Tibial nerve (tissue), 4 donors: ENCODE measurements around the gene RAB5B. TPM values are rescaled to one million over a fixed set of nuclear protein-coding genes. Genes with fewer than 3 reads are reported as not detected.

Experiments used
- DNase-seq, 2 donors: peaks; one replicate each; pipeline ENCODE4 v3.0.0-alpha.2; 2019; ENCODE audit warnings: low spot score in 2 of 2
- H3K27ac ChIP-seq, 4 donors: fragments of 200-600 bp; sonication (generic) in 3 of 4; one replicate each; pipeline ENCODE4 v1.5.1; 2017 to 2019; ENCODE audit warnings: mild to moderate bottlenecking in 1 of 4
- H3K27me3 ChIP-seq, 2 donors: fragments of 200-600 bp; sonication (generic) in 1 of 2; one replicate each; pipeline versions ENCODE4 v1.5.1 to v1.6.0; 2017 to 2019
- H3K36me3 ChIP-seq, 3 donors: fragments of 200-600 bp; sonication (generic); one replicate each; pipeline ENCODE4 v1.5.1; 2018 to 2019
- H3K4me1 ChIP-seq, 4 donors: fragments of 200-600 bp; sonication (generic) in 3 of 4; one replicate each; pipeline ENCODE4 v1.5.1; 2017 to 2019
- H3K4me3 ChIP-seq, 4 donors: fragments of 200-600 bp; sonication (generic) in 3 of 4; one replicate each; pipeline ENCODE4 v1.5.1; 2017 to 2019; ENCODE audit warnings: mild to moderate bottlenecking in 1 of 4, moderate library complexity in 1 of 4
- H3K9me3 ChIP-seq, 4 donors: fragments of 200-600 bp; sonication (generic) in 3 of 4; one replicate each; pipeline ENCODE4 v1.5.1; 2017 to 2019
- CTCF ChIP-seq, 5 experiments: fragments of 200-600 bp in 3 of 5; fragments of 450-650 bp in 2 of 5; sonication (generic) in 3 of 5; IDR thresholded peaks; one replicate each; pipeline ENCODE4 v1.5.1; 2016 to 2019; ENCODE audit warnings: antibody characterized with exemption in 5 of 5, mild to moderate bottlenecking in 3 of 5, moderate library complexity in 2 of 5
- EP300 ChIP-seq, 2 donors: sonication (generic); formaldehyde crosslinking; IDR thresholded peaks; one replicate each; pipeline ENCODE4 v1.6.1; 2017; ENCODE audit warnings: antibody characterized with exemption in 2 of 2, mild to moderate bottlenecking in 1 of 2
- POLR2A ChIP-seq, 2 donors: fragments of 450-650 bp; IDR thresholded peaks; one replicate each; pipeline ENCODE4 v1.6.1; 2017; ENCODE audit warnings: antibody characterized with exemption in 2 of 2, mild to moderate bottlenecking in 2 of 2, moderate library complexity in 2 of 2
- WGBS, 2 donors: methylation state at CpG; one replicate each; pipeline ENCODE4 v1.1.5; 2018; 5-methylcytosine and 5-hydroxymethylcytosine counted together
- total RNA-seq, 4 donors: library from RNA; depleted of rRNA; stranded (reverse); fragments of >200 nt; gene quantifications; one replicate each; pipeline ENCODE4 v1.1.0, GENCODE V29; 2016

RAB5B gene
- total RNA-seq, 4 donors from 2014 or later: 71.7 to 111 (median 83.0) TPM

- H3K27me3 ChIP-seq: no peaks in the 10 kb centered on the region
- H3K27ac ChIP-seq: no peak overlapping the region
- H3K4me1 ChIP-seq: peaks cover 0 to 23% (median 7%) of the 10 kb centered on the region in 4 donors
- TF ChIP-seq EP300 (IDR thresholded peaks at IDR 0.05): no peak
- no peak for TF ChIP-seq POLR2A (IDR thresholded peaks at IDR 0.05)
- TF ChIP-seq CTCF (IDR thresholded peaks at IDR 0.05): no peak
- no peak overlapping the region for H3K4me3 ChIP-seq
- WGBS, 2 donors: 81 to 91% methylated on average over 2 of the region's 2 CpGs
- no peak for DNase-seq
- H3K36me3 ChIP-seq: no peaks in the 10 kb centered on the region
- H3K9me3 ChIP-seq: no peaks in the 10 kb centered on the region
These were observed 10.1 kb upstream of the RAB5B start for GRCh38 chr12:55963760-55964159.

- Histone ChIP-seq H3K4me1 (peaks cover 0 to 23% (median 7%) of the 10 kb centered on the region in 4 donors), H3K27ac (no peak overlapping the region)
These were observed 8.6 kb upstream of the RAB5B start for GRCh38 chr12:55965240-55965639.

GRCh38 chr12:55965941-55966407, 7.9 kb upstream of the RAB5B start, which contains the start of gene PMEL:
PMEL (minus strand) TSS chr12:55966042; CDS start chr12:55966011, 31 bp downstream.
- peak within 1 kb of the TSS; percentile 10 to 91 (median 84) for H3K27ac ChIP-seq
- H3K4me1 ChIP-seq: peaks cover 0 to 23% (median 7%) of the 10 kb centered on the region in 4 donors
- DNase-seq: no peak
- no peaks in the 10 kb centered on the region for H3K27me3 ChIP-seq
- TF ChIP-seq CTCF (IDR thresholded peaks at IDR 0.05): no peak
- no peak for TF ChIP-seq POLR2A (IDR thresholded peaks at IDR 0.05)
- no peak for TF ChIP-seq EP300 (IDR thresholded peaks at IDR 0.05)
- peaks cover 0 to 14% (median 0%) of the 10 kb centered on the region in 3 donors for H3K36me3 ChIP-seq
- no peaks in the 10 kb centered on the region for H3K9me3 ChIP-seq
- H3K4me3 ChIP-seq: peak within 1 kb of the TSS; percentile 51 to 77 (median 73)
- 7 to 10% methylated on average over 4 of the region's 4 CpGs for WGBS, 2 donors

More at GRCh38 chr12:55965240-55965639, 8.6 kb upstream of the RAB5B start:
- Histone ChIP-seq H3K9me3 (no peaks in the 10 kb centered on the region), H3K36me3 (peaks cover 0 to 6% (median 0%) of the 10 kb centered on the region in 3 donors), H3K27me3 (no peaks in the 10 kb centered on the region), H3K4me3 (no peak overlapping the region)
- DNase-seq: no peak
- no peak for TF ChIP-seq POLR2A (IDR thresholded peaks at IDR 0.05)
- TF ChIP-seq EP300 (IDR thresholded peaks at IDR 0.05): no peak
- WGBS, 2 donors: 53 to 55% methylated on average over 5 of the region's 5 CpGs

- no peaks in the 10 kb centered on the region for H3K9me3 ChIP-seq
- H3K4me3 ChIP-seq: peak within 1 kb of the TSS; percentile 51 to 77 (median 73)
- H3K36me3 ChIP-seq: peaks cover 0 to 20% (median 0%) of the 10 kb centered on the region in 3 donors
- TF ChIP-seq CTCF (IDR thresholded peaks at IDR 0.05) (no peak), POLR2A (IDR thresholded peaks at IDR 0.05) (peak; percentile 43 to 71), EP300 (IDR thresholded peaks at IDR 0.05) (peak; percentile 35 to 83)
- peaks cover 0 to 23% (median 7%) of the 10 kb centered on the region in 4 donors for H3K4me1 ChIP-seq
- H3K27me3 ChIP-seq: no peaks in the 10 kb centered on the region
- DNase-seq: peak; percentile 96 to 97
- peak within 1 kb of the TSS; percentile 10 to 91 (median 84) for H3K27ac ChIP-seq
- WGBS, 2 donors: 0 to 2% methylated on average over 41 to 42 of the region's 45 CpGs
These were observed 7.2 kb upstream of the RAB5B start, which contains the start of gene CDK2 for GRCh38 chr12:55966408-55967281. CDK2 (plus strand) TSS chr12:55966830; CDS start chr12:55967009, 179 bp downstream.

GRCh38 chr12:55969356-55969755, 4.5 kb upstream of the RAB5B start:
- H3K4me1 ChIP-seq: peaks cover 0 to 34% (median 7%) of the 10 kb centered on the region in 4 donors
- H3K27ac ChIP-seq: no peak overlapping the region
- TF ChIP-seq POLR2A (IDR thresholded peaks at IDR 0.05) (no peak), EP300 (IDR thresholded peaks at IDR 0.05) (no peak), CTCF (IDR thresholded peaks at IDR 0.05) (no peak)
- no peaks in the 10 kb centered on the region for H3K27me3 ChIP-seq
- H3K36me3 ChIP-seq: peaks cover 0 to 20% (median 0%) of the 10 kb centered on the region in 3 donors
- no peak overlapping the region for H3K4me3 ChIP-seq
- 54 to 90% methylated on average over 4 of the region's 4 CpGs for WGBS, 2 donors
- H3K9me3 ChIP-seq: no peaks in the 10 kb centered on the region
- no peak for DNase-seq
